Left renal pelvis (tissue), 4 donors: ENCODE measurements around the gene PRSS8. TPM values are rescaled to one million over a fixed set of nuclear protein-coding genes. Genes with fewer than 3 reads are reported as not detected.
"Not testable (repeated sequence)": the region's sequence is repeated elsewhere in the genome, so short reads cannot be mapped to it uniquely, and the experiment has no call there.

Source experiments
- DNase-seq, 4 donors: peaks; one replicate each; pipeline ENCODE4 v3.0.0-alpha.2; 2013; ENCODE audit warnings: low read depth in 4 of 4, low spot score in 3 of 4
- polyA plus RNA-seq, 4 donors: library from polyadenylated mRNA; unstranded; fragments of 120-200 nt; gene quantifications; one replicate each; pipeline ENCODE4 v1.2.1, GENCODE V29; 2013; ENCODE audit not compliant: insufficient read length in 4 of 4

The PRSS8 gene
- polyA plus RNA-seq, 4 donors: 2.1 to 70.6 (median 54.9) TPM

DNA sequence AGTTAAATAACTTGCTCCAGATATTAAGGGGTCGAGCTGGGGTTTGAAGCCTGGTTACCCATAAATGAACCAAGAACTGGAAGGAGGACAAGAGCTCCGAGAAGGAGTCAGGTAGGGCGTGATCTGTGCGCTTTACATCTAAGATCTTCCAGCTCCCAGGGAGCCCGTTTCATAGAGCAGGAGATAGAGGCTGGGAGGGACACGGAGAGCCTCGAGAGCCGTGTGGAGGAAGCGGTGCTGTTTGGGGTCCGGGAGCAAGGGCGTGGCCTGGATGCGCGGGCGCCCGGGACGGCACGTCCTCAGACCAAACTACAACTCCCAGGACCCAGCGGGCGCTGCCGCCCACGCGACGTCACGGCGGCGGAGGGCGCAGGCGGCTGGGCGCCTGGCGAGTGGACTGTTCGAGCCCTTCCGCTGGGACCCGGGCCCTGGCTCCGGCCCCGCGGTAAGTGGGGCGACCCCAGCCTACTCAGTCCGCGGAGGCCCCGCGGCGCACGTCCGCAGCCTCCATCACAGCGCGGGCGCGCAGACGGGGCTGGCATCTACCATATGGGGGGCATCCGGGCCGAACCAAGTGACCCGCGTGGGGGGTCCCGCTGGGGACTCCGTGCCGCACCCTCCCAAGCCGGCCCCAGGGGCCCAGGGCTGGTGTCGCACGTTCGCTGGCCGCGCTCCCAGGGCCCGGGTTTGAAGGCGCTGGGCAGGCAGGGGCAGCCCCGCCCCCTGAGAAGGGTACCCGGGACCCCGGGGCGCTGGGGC is 27.3 kb downstream of the PRSS8 start, which contains the start of gene BCKDK:
Gene BCKDK (plus strand): TSS at position 352 of the 759 bp plus-strand sequence. CDS start 838 bp downstream, outside the sequence.
- DNase-seq: no peak

DNA sequence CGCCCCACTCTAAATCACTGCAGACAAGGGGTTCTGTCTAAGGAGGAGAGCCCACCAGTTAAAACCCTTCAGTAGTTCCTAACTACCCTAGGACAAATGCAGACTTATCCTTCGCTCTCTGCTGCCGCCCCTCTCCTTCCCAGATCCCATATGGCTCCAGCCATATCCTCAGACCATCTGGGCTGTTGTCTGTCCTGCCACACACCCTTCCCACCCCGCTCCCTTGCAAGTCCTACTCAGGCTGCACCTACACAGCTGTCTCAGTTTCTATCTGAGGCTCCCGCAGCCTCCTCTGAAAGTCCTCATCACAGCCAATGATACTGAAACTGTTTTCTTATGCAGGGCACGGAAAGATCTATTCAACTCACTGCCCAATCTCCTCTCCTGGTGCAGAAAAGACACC is 28.1 kb downstream of the PRSS8 start:
- no peak for DNase-seq

DNA sequence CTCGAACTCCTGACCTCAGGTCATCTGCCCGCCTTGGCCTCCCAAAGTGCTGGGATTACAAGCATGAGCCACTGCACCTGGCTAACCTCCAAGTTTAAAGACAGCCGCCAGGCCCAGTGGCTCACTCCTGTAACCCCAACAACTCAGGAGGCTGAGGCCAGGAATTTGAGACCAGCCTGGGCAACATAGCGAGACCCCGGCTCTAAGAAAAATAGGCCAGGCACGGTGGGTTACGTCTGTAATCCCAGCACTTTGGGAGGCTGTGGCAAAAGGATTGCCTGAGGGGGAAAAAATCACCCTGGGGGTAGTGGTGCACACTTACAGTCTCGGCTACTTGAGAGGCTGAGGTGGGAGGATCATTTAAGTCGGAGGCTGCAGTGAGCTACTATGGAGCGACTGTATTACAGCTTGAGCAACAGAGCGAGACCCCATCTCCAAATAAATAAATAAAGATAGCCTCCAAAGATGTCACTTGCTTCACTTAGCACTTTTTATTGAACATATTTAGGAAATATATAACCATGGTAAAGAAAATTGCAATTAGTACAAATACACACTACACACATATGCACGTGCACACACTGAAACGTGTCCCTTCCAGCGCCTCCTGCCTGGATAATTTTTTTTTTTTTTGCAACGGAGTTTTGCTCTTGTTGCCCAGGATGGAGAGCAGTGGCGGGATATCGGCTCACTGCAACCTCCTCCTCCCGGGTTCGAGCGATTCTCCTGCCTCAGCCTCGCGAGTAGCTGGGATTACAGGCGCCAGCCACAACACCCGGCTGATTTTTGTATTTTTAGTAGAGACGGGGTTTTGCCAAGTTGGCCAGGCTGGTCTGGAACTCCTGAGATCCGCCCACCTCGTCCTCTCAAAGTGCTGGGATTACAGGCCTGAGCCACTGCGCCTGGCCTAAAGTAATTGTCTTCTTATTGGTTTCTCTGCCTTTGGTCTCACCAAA is 28.7 kb downstream of the PRSS8 start:
- no peak for DNase-seq

DNA sequence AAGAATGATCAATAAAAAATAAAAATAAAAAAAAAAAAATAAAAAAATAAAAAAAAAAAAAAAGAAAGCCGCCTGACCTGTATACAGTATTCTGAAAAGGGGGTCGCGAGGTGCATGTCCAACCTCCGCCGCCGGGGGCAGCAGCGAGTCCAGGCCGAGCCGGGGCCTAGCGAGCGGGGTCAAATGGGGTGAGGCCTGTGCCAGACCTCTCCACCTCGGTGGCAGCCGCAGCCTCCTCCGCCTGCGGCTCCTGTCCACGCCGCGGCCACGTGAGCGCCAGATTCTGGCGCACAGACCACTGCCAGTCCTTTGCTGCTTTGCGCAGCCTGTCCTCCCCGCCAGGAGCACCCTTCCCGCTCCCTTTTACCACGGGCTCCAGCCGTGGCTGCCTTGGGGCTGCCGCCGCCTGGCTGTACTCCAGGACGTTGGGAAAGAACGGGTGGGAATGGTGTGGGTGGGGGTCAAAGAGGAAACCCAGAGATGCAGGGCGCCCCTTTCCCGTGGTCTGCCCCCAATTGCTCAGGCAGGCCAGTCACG is 29.8 kb downstream of the PRSS8 start:
- no peak for DNase-seq

DNA sequence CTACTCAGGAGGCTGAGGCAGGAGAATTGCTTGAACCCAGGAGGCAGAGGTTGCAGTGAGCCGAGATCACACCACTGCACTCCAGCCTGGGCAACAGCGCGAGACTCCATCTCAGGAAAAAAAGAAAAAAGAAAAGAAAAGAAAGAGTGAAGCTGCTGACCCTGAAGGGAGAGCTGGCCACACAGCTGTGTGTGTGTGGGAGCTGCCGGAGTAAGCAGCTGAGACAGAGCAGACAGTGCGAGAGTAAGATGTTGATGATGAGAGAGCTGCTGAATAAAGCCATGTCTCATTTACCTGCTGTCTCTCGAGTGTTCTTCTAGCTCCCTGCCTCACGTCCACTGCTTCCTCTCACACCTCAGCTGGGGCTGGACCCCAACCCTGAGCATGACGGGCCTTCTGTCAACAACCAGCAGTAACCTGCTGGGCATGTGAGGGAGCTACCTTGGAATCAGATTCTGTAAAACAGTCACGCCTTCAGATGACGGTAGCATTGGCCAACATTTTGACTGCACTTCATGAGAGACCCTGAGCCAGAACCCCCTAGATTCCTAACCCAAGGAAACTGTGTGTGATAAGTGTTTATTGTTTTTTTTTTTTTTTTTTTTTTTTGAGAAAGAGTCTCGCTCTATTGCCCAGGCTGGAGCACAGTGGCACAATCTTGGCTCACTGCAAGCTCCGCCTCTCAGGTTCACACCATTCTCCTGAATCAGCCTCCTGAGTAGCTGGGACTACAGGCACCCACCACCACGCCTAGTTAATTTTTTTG is 34.5 kb downstream of the PRSS8 start:
- not testable (repeated sequence) for DNase-seq

DNA sequence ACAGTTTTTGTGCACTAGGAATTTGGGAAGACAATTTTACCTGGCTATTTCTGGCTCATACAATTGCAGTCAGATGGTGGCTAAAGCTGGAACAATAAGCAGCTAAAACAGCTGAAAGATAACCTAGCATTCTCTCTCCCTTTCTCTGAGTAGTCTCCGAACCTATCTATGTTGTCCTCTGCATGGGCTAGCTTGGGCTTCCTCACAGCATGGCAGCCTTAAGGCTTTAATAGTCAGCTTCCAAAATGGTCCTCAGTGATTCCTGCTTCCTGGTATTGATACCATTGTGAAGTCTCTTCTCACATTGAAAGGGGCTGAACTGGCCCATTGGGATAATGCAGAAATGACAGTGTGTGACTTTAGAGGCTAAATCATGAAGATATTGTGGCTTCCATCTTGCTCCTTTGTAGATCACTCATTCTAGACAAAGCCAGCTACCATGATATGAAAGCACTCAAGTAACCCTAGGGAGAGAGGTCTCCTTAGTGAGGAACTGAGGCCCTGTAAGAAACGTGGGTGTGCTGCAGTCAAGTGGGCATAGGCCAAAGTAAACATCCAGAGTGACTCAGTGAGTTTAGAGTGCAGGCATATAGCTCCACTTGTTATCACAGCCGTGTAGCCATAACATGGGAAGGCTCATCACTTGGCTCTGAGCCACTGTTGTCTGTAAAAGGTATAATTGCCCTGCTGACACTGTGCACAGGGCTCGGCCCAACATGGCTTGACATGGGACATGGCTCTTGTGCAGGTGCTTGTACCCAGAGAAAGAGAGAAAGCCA is 35.5 kb downstream of the PRSS8 start:
- no peak for DNase-seq

DNA sequence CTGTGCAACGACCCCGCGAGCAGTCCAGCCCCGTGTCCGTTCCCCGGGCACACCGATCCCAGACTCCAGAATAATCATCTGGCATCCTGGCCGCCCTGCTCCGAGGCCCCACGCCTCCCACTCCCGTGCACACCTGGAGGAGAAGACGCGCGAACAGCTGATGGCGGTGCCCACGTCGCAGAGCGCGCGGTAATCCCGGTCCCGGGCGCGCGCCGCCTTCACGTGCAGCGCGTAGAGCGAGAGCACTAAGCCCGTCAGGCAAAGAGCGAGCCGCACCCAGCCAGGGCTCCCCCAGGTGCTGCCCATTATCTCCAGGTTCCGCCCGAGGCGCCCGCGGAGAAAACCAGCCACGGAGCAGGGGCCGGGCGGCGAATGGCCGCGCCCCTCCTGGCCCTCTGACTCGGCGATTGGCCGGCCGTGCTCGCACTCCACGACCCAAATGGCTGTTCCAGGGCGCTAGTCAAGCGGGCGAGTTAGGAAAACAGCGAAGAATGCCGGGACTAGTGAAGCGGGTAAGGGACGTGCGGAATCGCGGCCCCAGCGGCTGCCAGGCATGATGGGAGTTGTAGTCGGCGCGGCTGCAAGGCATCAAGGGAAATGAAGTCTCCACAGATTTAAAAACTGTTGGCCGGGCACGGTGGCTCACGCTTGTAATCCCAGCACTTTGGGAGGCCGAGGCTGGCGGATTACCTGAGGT is 41.0 kb downstream of the PRSS8 start, which contains the start of gene VKORC1:
Gene VKORC1 (minus strand): TSS at position 374 of the 697 bp plus-strand sequence. CDS start 68 bp downstream, at position 306.
- peak; percentile 75 to 87 (median 82) for DNase-seq

DNA sequence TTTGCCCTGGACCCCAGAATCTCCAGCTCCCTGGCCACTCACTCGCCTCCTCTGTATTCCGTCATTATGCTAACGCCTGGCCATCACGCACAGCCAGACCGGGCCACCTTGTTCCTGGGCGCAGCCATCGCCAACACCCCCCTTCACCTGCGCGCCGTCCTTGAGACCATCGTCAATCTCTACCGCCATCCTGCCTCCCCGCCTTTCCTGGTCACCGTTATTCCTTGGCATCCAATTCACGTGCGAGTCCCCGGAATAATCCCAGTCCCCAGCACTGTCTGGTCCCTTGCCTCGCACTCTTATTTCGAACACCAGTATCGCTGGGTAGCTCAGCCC is 41.5 kb downstream of the PRSS8 start:
- no peak for DNase-seq

DNA sequence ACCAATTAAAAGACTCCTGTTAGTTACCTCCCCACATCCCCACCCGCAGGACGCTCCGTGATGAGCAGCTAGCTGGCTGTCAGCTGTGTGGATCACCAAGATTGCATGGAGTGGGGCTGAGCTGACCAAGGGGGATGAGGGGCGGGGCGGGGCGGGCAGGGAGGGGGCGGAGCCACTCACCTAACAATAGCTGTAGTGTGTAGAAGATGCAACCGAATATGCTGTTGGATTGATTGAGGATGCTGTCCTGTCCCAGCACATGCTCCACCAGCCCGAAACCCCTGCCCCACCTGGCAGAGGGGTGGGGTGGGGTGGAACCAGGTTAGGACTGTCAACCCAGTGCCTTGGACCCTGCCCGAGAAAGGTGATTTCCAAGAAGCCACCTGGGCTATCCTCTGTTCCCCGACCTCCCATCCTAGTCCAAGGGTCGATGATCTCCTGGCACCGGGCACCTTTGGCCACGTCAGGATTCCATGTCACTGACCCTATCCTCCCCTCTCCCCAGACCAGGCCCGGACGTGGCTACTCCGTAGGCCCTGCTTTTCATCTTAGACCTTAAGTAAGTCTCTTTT is 42.3 kb downstream of the PRSS8 start:
- no peak for DNase-seq

DNA sequence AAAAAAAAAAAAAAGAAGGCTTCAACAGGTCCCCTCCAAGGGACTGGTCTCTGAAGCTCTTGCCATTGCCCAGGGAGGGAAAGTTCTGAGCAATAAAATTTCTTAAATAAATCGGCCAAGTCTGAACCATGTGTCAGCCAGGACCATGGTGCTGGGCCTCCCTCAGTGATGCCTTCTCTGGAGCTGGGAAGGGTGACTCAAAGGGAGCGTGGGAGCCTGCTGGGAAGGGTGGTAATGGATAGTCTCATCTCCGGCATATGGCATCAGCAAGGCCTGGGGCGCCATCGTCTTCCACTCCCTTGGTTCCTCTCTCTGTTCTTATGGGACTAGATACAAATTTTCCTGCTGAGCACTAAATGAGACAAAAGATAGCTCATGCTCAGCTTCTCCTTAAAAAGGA is 43.2 kb downstream of the PRSS8 start:
- DNase-seq: no peak

DNA sequence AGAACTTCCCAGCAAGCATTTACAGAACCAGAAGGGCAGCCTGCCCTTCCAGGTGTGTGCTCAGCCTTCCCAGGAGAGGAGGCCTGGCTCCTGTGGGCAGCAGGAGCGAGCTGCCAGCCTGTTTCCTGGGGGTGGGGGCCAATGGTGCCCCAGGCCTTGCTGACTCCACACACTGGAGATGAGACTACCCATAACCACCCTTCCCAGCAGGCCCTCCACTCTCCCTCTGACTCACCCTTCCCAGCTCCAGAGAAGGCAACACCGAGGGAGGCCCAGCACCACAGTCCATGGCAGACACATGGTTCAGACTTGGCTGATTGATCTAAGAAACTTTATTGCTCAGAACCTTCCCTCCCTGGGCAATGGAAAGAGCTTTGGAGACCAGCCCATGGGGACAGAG is 45.0 kb downstream of the PRSS8 start:
- DNase-seq: no peak

DNA sequence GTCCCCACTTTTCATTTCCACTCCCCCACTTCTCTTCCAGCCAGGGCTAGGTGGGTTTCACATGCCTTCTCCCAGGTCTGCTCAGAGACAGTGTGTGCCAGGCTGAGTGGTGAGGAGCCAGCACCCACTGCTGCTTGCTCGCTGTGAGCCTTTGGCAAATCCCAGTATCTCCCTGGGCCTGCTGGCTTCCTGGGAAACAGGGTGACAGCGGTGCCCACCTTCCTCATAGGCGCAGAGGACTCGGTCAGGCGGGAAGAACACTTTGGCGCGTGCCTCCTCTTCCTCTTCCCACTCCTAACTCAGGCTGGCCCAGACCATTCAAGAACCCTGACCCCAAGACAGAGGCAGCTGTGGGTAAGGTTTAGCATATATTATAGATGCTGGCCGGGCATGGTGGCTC is 46.3 kb downstream of the PRSS8 start:
- DNase-seq: no peak

DNA sequence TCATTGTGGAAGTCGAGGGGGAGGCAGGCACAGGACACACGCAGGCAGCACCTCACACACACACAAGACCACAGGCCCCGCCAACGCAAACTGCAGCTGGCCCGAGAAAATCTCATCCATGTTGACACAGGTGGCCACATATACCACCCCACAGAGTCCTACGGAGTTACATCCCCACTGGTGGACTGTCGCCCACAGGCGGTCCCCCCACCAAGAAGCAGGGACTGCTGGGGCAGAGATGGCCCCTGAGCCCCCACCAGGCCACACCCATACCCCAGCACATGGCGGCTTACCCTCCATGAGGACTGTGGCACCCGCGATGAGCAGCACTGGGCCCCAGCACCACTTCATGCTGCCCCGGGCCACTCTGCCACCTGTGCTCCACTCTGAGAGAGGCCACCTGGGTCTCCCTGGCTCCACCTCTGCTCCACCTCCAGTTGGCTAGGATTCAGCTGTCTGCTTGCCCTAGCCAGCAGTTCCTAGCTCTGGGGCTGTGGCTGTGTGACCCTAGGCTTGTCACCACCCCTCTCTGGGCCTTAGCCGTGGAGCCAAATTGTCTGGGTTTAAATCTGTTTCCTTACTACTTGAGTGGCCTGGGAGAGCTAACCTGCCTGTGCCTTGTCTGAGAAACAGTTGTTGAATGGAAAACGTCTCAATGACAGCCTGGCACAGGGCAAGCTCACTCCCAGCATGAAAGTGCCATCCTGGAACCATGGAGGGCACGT is 46.9 kb downstream of the PRSS8 start, which contains the start of gene PRSS53:
Gene PRSS53 (minus strand): TSS at position 485 of the 725 bp plus-strand sequence. CDS start 134 bp downstream, at position 351.
- DNase-seq: no peak

DNA sequence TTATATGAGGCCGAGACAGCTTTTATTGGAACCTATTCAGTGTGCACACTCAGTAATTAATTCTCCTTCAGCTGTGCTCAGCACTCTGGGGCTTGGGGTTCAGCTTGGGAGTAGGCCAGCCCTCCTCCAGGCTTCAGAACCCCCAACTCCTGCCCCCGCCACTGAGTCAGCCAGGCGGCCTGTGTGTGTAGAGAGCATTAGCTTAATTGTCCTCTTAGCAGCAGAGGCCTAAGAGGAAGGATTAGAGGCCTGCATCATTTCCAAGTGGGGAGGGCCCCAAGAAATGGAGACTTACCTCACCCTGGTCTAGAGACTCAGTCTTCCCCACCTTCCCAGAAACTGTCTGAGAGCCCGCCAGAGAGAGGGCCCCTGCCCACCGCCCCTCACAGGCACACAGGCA is 47.6 kb downstream of the PRSS8 start:
- no peak for DNase-seq

DNA sequence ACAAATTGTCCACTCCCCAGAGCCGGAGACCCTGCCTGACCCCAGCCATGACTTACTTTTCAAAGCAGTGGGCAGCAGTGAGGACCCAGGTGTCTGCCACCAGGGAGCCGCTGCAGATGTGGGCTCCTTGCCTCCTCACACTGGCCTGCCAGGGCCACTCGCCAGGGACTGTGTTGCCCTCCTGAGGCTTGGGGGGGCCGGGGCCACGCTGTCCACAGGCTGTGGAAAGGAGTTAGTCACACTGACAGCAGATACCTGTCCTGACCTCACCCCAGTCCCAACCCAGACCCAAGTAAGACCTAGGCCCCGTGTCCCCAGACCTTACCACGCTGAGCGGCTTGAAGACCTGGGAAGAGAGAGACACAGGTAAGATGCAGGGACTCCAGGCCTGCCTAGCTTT is 48.0 kb downstream of the PRSS8 start:
- no peak for DNase-seq

DNA sequence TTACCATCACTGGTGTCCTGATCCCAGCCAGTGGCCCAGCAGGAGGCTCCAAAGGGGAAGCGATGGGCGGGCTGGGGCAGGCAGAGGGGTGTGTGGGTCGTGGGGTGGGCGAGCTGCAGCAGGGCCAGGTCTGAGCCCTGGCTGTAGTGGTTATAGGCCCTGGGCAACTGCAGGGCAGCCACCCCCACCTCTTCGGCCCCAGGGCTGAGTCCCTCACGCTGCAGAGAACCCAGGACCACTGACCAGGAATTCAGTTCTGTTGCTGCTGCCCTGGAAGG is 49.0 kb downstream of the PRSS8 start:
- DNase-seq: no peak

DNA sequence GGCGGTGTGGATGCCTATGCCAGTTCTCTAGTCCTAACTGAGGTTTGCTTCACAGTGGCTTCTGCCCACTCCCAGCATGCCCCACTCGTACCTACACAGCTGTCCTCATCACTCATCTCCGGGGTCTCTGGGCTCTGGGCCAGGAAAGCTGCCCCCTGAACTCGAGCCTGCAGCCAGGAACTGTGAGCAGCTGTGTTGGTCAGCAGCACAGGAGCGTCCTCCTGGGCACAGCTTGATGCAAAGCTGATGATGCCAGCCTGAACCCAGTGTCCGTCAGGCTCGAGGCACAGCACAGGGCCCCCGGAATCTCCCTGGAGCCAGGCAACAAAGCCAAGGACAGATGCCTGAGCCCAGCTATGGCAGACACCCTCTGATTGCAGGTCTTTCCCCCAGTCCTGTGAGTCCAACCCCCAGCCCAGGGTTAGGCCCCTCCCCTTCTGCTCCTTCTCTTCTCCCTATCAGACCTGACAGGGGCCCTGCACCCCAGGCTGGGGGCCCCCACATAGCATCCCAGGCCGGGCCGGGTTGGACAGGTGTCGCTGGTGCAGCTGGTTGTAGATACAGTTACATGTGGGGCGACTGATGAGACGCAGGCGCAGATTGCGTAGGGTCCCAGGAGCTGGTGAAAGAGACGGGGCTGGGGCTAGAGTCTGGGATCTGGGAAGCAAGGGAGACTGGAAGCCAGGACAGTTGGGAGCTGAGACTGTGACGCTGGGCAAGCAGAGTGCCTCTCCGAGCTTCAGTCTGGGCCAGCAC is 49.5 kb downstream of the PRSS8 start:
- no peak for DNase-seq

DNA sequence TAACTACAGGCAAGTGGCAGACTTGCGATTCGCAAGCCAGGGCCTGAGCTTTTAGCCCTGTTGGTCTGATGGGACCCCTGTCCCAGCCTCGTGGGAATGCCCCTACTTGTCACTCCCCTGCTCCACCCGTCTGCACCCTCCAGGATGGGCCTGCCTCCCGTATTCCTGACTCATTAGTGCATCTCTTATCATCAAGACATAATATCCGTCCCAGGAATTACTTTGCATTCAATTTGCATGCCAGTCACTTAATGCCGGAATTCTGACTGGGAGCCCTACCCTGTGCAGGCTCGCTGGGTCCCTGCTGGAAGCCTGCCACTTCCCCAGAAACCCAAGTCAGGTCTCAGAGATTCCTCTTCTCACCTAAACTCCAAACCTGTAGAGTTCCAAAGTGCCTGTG is 50.1 kb downstream of the PRSS8 start:
- no peak for DNase-seq
